T47D (cell line): ENCODE measurements around the gene ATG7.

Source experiments
- DNase-seq, 2 experiments: peaks; one replicate each; pipeline versions ENCODE4 v3.0.0 to v3.0.0-alpha.2; 2011 to 2012; ENCODE audit warnings: low read depth in 1 of 2, low spot score in 1 of 2
- JUND ChIP-seq: IDR thresholded peaks from 2 replicates; pipeline ENCODE4 v1.6.1; 2012; ENCODE audit warnings: low read depth
- in situ Hi-C: cut with HindIII; loops from 2 replicates; pipeline ENCODE4 v1.10.0; 2016; ENCODE audit warnings: low sequenced_read_pairs, low pct_unique_long_range_greater_than_20kb

Gene ATG7, protein sequence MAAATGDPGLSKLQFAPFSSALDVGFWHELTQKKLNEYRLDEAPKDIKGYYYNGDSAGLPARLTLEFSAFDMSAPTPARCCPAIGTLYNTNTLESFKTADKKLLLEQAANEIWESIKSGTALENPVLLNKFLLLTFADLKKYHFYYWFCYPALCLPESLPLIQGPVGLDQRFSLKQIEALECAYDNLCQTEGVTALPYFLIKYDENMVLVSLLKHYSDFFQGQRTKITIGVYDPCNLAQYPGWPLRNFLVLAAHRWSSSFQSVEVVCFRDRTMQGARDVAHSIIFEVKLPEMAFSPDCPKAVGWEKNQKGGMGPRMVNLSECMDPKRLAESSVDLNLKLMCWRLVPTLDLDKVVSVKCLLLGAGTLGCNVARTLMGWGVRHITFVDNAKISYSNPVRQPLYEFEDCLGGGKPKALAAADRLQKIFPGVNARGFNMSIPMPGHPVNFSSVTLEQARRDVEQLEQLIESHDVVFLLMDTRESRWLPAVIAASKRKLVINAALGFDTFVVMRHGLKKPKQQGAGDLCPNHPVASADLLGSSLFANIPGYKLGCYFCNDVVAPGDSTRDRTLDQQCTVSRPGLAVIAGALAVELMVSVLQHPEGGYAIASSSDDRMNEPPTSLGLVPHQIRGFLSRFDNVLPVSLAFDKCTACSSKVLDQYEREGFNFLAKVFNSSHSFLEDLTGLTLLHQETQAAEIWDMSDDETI

DNA sequence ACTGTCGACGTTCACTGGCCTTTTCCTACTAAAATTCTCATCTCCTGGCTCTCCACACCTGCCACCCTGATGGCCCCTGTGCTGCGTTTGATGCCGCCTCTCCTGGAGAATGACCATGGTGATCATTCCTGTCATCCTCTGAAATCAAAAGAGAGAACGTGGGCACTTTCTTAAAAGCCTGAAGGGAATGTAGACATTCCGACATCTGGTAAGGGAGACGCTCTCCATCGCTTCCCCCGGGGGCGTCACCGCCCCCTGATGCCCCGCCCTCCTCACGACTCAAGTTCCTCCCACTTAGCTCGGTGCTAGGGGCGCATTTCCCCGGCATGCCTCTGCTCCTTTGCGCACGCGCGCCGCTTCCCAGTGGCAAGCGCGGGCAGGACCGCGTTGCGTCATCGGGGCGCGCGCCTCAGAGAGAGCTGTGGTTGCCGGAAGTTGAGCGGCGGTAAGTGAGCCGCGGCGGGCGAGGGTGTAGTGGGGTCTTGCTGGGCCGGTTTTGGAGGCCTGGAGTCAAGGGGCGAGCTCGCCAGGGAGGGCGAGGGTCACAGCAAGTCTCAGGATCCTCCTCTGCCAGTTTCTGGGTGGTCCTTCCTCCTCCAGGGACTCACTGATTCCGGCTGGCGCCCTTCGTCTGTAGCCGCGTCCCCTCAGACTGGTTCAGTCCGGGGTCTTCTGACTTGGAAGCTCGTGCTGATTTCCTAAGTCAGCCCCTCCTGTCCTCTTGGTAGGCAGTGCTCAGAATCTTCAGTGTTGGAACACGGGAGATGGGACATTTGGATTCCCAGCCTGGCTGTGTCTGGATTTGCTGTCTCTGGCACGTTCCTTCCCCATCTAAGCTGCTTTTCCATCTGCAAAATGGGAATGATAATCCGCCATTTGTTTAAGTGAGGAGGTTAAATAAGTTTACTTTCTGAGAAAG, at the start of gene ATG7:
ATG7 (plus strand) TSS at position 412 of the 919 bp plus-strand sequence. CDS start 26,299 bp downstream, outside the sequence.
- in situ Hi-C loops, result no loop called here
- TF ChIP-seq JUND, result no peak
- DNase-seq, result peak; percentile 89 to 97

DNA sequence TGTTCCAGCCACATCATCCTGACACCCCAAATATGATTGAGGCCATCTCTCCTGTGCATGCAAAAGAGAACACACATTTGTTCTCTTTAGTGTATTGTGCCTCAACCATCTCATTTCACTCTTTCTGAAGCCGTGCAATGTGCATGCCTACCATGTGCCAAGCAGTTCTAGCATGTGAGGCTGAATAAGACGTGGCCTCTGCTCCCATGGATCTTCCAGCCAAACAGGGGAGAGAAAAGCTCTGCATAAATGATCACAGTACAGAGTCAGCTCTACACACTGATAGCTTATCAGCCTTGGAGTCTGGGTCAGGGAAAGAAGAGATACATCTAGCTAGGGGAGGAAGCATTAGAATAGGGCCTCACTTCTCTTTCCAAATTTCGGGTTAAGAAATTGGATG, 48.2 kb upstream of the ATG7 start:
- DNase-seq, result no peak
- in situ Hi-C loops, result no loop called here
- TF ChIP-seq JUND, result no peak

DNA sequence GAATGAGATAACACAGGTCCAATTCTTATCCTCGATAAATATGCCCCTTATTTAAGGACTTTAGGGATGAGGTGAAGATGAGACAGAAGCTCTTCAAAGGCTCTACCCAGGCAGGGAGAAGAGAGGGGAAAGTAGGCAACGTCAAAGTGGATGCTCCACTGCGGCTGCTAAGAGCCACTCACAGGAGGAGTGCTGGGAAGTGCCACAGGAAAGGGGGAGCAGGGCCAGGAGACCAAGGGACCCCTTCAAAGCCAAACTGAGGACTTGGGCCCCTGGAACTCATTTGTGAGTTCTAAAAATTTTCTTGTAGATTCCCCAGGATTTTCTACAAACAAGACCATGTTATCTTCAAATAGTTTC, 47.3 kb upstream of the ATG7 start:
- TF ChIP-seq JUND, result no peak
- in situ Hi-C loops, result no loop called here
- DNase-seq, result no peak

DNA sequence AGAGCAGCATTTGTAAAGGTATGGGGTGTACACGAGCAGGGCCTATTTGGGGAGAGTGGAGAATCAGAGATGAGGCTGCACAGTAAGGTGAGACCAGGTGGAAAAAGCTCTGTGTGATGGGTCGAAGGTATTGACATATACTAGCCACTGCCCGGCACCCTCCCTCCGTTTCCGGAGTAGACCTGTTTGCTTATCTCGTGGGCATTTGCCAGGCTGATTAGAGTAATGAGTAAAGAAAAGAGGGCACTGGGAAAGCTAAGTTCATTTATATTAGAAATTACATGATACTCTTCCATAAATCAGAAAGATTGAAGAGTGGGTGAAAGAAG, 46.2 kb upstream of the ATG7 start:
- TF ChIP-seq JUND, result no peak
- in situ Hi-C loops, result no loop called here
- DNase-seq, result no peak

DNA sequence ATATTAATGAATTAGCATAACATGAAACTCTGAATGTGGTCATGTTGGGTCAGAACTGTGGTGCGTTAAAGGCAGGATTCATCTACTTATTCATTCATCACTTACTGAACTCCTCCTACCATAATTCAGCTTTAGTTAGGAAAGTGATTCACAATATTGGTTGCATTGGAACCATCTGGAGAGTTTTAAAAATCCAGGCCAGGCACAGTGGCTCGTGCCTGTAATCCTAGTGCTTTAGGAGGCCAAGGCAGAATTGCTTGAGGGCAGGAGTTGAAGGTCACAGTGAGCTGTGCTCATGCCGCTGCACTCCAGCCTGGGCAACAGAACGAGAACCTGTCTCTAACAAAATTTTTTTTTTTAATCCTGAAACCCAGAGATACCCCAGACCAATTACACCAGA, 44.2 kb upstream of the ATG7 start:
- TF ChIP-seq JUND, result no peak
- in situ Hi-C loops, result no loop called here
- no peak for DNase-seq

DNA sequence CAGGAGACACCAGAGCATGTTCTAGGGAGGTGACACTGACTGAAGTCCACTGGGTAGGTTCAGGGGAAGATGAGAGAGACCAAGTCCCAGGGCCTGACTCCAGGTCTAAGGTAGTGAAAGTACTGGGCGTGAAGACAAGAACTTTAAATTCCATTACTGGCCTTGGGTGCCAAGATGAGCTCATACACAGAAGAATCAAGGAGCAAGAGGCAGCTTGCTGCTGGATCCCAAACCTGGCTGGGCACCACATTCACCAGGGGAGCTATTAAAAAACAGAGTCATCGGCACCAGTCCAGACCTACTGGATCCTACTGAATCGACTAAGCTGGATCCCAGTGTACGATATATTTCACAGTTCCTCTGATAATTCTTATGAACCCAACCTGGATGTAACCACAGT, 42.1 kb upstream of the ATG7 start:
- TF ChIP-seq JUND, result no peak
- DNase-seq, result no peak
- in situ Hi-C loops, result no loop called here

DNA sequence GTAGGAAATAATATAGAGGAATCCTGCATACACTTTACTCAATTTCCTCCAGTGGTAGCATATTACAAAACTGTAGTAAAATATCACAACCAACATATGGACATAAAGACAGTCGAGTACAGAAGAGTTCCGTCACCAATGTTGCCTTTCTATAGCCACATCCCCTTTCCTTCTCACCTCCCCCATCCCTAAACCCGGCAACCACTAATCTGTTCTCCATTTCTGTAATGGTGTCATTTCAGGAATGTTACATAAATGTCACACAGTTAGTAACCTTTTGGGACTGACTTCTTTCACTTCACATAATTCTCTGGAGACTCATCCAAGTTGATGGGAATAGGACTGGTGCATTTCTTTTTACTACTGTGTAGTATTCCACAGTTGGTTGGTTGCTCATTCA, 41.4 kb upstream of the ATG7 start:
- TF ChIP-seq JUND, result no peak
- in situ Hi-C loops, result no loop called here
- DNase-seq, result no peak

DNA sequence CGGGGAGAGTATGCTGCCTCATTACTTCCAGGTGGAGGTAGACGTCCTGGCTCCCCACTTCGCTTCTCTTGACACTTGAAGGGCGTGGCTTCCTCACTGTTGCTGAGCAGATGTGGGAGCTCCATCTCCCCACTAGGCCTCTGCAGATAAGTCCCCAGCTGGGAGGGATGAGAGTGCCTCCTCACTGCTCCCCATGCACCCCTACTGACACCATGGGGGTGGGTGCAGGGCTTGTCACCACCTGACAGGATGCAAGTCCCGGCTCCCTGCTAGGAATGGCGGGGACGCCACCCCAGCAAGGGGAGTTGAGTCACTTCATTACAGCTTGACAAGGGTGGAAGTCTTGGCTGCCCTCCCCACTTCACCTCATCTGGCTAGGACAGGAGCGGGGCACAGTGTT, 36.8 kb upstream of the ATG7 start:
- DNase-seq, result no peak
- in situ Hi-C loops, result no loop called here

DNA sequence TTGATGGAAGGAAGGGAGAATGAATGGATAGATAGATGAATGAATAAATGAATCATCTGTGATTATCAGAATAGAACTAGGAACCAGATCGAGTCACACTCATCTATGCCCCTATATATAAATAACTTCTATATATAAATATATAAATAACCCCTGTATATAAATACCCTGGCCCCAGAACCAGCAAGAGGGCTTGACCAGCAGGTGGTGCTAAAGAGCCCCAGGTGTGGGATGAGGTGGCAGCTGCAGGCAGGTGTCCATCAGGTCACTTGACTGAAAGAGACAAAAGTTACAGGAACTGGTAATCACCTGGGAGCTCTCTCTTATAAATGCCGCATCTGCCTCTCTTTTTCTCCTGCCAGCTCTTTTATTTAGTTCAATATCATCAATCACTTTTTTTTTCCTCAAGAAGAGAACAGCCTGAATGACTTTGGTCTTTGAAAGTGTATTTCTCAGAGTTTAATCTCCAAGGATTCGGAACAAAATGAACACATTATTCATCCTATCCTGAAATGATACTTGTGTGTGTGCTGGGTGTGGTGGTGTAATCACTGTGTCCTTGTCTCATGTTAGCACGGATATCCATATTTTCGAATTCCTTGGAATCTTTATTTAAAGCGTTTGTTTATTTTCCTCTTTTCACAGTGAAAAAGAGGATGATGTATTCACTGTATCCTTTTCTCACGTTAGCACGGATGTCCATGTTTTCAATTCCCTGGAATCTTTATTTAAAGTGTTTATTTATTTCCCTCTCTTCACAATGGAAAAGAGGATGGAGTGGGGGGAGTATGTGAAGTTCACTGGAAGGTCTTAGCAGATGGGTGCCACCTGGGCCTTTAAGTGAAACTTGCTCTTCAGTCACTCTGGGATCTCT, 35.4 kb upstream of the ATG7 start:
- in situ Hi-C loops, result no loop called here
- no peak for TF ChIP-seq JUND
- DNase-seq, result peak in 1 of 2 experiments; percentile 82

More for the DNA sequence above, 36.8 kb upstream of the ATG7 start:
- TF ChIP-seq JUND, result no peak

DNA sequence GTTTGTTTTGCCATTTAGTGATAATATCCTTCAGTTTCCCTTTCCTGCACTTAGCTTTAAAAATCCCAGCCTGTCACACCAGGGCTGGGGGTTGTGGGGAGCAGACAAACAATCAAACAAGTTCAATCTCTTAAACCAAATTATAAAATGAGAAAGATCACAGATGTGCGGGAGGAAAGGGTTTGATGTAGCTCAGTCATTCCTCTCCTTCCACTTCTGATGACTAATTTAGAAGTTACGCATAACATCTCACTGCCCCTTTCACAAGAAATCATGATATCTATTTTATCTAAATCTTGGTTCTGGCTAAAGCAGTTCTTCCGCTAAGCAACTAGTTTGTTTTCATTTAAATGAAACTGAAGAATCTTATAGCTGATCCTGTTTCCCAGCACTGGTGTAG, 34.1 kb upstream of the ATG7 start:
- no peak for DNase-seq
- in situ Hi-C loops, result no loop called here
- no peak for TF ChIP-seq JUND

DNA sequence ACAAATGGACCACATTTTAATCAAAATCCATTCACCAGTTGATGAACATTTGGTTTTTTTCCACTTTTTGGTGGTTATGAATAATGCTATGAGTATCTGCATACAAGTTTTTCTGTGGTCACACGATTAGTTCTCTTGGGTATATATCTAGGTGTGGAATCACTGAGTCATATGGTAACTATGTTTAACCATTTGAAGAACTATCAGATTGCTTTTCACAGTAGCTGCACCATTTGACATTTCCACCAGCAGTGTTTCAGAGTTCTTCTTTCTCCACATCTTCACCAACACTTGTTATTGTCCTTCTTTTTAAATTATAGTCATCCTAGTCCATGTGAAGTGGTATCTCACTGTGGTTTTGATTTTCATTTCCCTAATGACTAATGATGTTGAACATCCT, 33.3 kb upstream of the ATG7 start:
- no peak for TF ChIP-seq JUND
- no peak for DNase-seq
- in situ Hi-C loops, result no loop called here

DNA sequence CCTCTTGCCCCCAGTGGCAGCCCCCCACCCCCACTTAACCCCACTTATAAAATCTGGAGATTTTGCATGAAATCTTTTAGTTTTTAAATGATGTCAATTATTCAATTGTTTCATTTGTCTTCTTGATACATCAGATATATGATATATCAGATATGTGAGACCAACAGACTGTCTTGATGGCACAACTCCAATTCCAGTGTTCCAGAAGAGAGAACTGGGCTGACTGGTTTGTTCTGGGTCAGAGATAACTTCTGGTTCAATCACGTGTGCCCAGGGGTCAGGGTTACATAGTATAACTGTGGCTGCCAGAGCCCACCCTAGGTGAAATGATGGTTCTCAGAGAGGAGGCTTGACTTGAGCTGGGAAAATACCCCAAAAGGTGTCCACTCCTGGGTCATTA, 32.4 kb upstream of the ATG7 start:
- in situ Hi-C loops, result no loop called here
- TF ChIP-seq JUND, result no peak
- no peak for DNase-seq
